Measurements from ENCODE around the gene AIFM3.

DNA sequence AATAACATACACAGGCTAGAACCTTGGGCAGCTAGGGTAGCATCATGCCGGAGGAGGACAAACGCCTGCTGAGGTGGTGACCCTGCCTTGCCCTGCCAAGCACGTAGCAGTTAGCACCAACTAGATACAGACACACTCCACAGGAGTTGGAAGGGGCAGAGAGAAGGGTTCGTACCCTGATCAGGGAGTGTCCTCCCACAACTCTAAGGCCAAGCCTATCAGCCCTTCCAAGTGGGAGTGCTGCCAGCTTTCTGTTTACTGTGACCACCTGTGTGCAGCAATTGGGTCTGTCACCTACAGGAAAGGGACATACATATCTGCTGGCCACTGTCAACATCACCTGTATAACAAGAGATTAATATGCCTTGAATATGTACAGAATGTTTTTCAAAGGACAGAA, 36.7 kb downstream of the AIFM3 start:
- TF ChIP-seq REPIN1 (CRISPR knock-in tag; IDR thresholded peaks at IDR 0.05; ENCODE audit: borderline replicate concordance, low read depth) = no peak
- no peak for TF ChIP-seq NFE2L2 (IDR thresholded peaks at IDR 0.05; ENCODE audit: low read length)
- no peak for TF ChIP-seq ATF4 (CRISPR knock-in tag; IDR thresholded peaks at IDR 0.05)
- no peak for TF ChIP-seq ZNF225 (CRISPR knock-in tag; IDR thresholded peaks at IDR 0.05)
- TF ChIP-seq POLR2A (IDR thresholded peaks at IDR 0.05; ENCODE audit: insufficient read depth in 1 of 2, low read depth in 2 of 2, low read length in 2 of 2) = peak in 1 of 2 experiments; percentile 36; a peak in 1 of 4 replicates
- TF ChIP-seq CEBPB (IDR thresholded peaks at IDR 0.05; ENCODE audit: borderline replicate concordance, low read depth, low read length) = no peak
- 0 out of 2 replicates have a peak, but pooled peaks have one; percentile 5 for TF ChIP-seq CTCF (CRISPR knock-in tag; IDR thresholded peaks at IDR 0.05)
- no peak for TF ChIP-seq ATF1 (CRISPR knock-in tag; IDR thresholded peaks at IDR 0.05)
- TF ChIP-seq ZNF543 (CRISPR knock-in tag; IDR thresholded peaks at IDR 0.05) = no peak
- TF ChIP-seq EHMT2 (IDR thresholded peaks at IDR 0.05; ENCODE audit: borderline replicate concordance, low read depth, low read length) = no peak
- TF ChIP-seq ZNF768 (CRISPR knock-in tag; IDR thresholded peaks at IDR 0.05) = no peak
- TF ChIP-seq, protein P1, sequence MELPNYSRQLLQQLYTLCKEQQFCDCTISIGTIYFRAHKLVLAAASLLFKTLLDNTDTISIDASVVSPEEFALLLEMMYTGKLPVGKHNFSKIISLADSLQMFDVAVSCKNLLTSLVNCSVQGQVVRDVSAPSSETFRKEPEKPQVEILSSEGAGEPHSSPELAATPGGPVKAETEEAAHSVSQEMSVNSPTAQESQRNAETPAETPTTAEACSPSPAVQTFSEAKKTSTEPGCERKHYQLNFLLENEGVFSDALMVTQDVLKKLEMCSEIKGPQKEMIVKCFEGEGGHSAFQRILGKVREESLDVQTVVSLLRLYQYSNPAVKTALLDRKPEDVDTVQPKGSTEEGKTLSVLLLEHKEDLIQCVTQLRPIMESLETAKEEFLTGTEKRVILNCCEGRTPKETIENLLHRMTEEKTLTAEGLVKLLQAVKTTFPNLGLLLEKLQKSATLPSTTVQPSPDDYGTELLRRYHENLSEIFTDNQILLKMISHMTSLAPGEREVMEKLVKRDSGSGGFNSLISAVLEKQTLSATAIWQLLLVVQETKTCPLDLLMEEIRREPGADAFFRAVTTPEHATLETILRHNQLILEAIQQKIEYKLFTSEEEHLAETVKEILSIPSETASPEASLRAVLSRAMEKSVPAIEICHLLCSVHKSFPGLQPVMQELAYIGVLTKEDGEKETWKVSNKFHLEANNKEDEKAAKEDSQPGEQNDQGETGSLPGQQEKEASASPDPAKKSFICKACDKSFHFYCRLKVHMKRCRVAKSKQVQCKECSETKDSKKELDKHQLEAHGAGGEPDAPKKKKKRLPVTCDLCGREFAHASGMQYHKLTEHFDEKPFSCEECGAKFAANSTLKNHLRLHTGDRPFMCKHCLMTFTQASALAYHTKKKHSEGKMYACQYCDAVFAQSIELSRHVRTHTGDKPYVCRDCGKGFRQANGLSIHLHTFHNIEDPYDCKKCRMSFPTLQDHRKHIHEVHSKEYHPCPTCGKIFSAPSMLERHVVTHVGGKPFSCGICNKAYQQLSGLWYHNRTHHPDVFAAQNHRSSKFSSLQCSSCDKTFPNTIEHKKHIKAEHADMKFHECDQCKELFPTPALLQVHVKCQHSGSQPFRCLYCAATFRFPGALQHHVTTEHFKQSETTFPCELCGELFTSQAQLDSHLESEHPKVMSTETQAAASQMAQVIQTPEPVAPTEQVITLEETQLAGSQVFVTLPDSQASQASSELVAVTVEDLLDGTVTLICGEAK (IDR thresholded peaks at IDR 0.05) = no peak
- TF ChIP-seq, protein P1 (CRISPR knock-in tag; IDR thresholded peaks at IDR 0.05) = no peak
